Gastrocnemius medialis (tissue), 4 donors: Measurements from ENCODE around the gene CNTNAP1.

Experiments
- POLR2A ChIP-seq, 2 donors: fragments of 450-650 bp; IDR thresholded peaks; one replicate each; pipeline ENCODE4 v1.6.1; 2017; ENCODE audit warnings: antibody characterized with exemption in 2 of 2, mild to moderate bottlenecking in 2 of 2, moderate library complexity in 2 of 2
- TF ChIP-seq, protein P1 (sequence below), 5 experiments: fragments of 450-650 bp in 3 of 5; fragments of 200-600 bp in 2 of 5; sonication (generic) in 2 of 5; IDR thresholded peaks in 4 of 5; conservative IDR thresholded peaks in 1 of 5; 1 replicate in 4 of 5; 2 replicates in 1 of 5; pipeline ENCODE4 v1.5.1; 2016 to 2019; ENCODE audit warnings: antibody characterized with exemption in 5 of 5, mild to moderate bottlenecking in 3 of 5, moderate library complexity in 3 of 5

DNA sequence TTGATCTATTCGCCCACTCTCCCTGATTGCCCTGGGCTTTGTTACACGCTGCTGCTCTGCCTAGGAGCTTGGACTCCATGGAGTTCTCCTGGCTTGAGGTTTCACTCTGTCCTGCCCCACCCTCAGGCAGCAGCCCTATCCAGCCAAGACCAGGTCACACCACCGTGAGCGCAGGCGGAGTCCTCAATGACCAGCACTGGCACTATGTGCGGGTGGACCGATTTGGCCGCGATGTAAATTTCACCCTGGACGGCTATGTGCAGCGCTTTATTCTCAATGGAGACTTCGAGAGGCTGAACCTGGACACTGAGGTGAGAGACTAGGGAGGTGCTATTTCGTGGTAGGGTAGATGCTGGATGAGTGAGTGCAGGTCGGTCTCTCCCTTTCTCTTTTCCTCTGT is 3.5 kb downstream of the CNTNAP1 start:
- no peak for TF ChIP-seq POLR2A (IDR thresholded peaks at IDR 0.05)
- TF ChIP-seq, protein P1, sequence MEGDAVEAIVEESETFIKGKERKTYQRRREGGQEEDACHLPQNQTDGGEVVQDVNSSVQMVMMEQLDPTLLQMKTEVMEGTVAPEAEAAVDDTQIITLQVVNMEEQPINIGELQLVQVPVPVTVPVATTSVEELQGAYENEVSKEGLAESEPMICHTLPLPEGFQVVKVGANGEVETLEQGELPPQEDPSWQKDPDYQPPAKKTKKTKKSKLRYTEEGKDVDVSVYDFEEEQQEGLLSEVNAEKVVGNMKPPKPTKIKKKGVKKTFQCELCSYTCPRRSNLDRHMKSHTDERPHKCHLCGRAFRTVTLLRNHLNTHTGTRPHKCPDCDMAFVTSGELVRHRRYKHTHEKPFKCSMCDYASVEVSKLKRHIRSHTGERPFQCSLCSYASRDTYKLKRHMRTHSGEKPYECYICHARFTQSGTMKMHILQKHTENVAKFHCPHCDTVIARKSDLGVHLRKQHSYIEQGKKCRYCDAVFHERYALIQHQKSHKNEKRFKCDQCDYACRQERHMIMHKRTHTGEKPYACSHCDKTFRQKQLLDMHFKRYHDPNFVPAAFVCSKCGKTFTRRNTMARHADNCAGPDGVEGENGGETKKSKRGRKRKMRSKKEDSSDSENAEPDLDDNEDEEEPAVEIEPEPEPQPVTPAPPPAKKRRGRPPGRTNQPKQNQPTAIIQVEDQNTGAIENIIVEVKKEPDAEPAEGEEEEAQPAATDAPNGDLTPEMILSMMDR (IDR thresholded peaks at IDR 0.05 in 4 of 5, conservative IDR thresholded peaks at IDR 0.05 in 1 of 5): no peak
